Measurements from ENCODE around the gene TCFL5. TPM values are rescaled to one million over a fixed set of nuclear protein-coding genes. Genes with fewer than 3 reads are reported as not detected.

TCFL5 gene
- total RNA-seq, 1 experiment from 2014 or later, result 10.8 TPM

DNA sequence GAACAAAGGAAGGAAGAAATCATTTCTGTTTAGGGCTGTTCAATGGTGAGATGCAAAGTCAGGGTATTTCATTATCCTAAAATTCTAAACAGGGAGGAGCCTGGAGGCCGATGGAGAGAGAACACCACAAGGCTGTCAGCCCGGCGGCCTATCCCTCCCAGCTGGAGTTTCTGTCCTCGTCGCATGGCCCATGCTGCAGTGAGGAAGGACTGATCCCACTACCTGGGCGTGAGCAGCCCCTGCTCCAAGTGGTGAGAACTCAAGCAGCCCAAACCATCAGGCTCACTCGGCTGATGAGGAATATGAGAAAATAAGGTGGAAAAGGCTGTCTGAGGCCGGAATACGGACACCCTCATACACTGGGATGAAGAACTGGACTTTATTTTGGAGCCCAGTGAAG lies 33.9 kb upstream of the TCFL5 start:
- no TSS peak for BruUV-seq (replicated peaks)
- no peak for DNase-seq (ENCODE audit: unreplicated experiment)
- POLR2A ChIA-PET, result interaction anchor here (1.3 kb wide), 1 partner anchor 20 kb away, joined by 6 read pairs; no protein-coding TSS in a partner anchor
- Mint-ChIP-seq H3K9me3 (ENCODE audit: unreplicated experiment) (no peaks in the 10 kb centered on the region), H3K36me3 (ENCODE audit: insufficient read depth, unreplicated experiment) (peaks cover 70% of the 10 kb centered on the region), H3K4me1 (ENCODE audit: insufficient read depth, unreplicated experiment) (no peaks in the 10 kb centered on the region), H3K4me3 (ENCODE audit: unreplicated experiment) (no peak overlapping the region), H3K27ac (ENCODE audit: low read depth, unreplicated experiment) (no peak overlapping the region), H3K27me3 (ENCODE audit: insufficient read depth, unreplicated experiment) (no peaks in the 10 kb centered on the region)
- intact Hi-C loops (cut with micrococcal nuclease), result no loop called here
- CTCF ChIA-PET, result no interaction called here
- TF ChIP-seq, protein P1, sequence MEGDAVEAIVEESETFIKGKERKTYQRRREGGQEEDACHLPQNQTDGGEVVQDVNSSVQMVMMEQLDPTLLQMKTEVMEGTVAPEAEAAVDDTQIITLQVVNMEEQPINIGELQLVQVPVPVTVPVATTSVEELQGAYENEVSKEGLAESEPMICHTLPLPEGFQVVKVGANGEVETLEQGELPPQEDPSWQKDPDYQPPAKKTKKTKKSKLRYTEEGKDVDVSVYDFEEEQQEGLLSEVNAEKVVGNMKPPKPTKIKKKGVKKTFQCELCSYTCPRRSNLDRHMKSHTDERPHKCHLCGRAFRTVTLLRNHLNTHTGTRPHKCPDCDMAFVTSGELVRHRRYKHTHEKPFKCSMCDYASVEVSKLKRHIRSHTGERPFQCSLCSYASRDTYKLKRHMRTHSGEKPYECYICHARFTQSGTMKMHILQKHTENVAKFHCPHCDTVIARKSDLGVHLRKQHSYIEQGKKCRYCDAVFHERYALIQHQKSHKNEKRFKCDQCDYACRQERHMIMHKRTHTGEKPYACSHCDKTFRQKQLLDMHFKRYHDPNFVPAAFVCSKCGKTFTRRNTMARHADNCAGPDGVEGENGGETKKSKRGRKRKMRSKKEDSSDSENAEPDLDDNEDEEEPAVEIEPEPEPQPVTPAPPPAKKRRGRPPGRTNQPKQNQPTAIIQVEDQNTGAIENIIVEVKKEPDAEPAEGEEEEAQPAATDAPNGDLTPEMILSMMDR (IDR thresholded peaks at IDR 0.05; ENCODE audit: unreplicated experiment), result no peak

DNA sequence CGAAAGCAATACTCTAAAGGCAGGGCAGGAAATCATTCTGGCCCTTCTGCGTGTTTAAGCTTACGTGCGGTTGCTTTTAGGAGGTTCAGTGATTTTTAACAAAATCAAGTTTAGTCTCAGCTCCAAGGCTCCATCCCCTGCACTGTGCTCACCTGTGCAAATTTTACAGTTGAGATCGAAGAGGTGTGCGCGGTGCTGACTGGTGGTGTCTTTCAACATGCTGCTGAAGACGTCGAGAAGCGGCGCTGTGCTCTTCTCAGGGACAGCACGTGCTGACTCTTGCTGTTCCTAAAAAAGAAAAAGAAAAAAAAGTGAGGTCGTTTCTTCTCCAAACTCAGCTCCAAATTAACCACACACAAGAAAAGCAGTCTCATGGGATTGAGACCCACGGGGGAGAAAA lies 32.6 kb upstream of the TCFL5 start:
- Mint-ChIP-seq H3K9me3 (ENCODE audit: unreplicated experiment) (no peaks in the 10 kb centered on the region), H3K27ac (ENCODE audit: low read depth, unreplicated experiment) (no peak overlapping the region), H3K4me1 (ENCODE audit: insufficient read depth, unreplicated experiment) (no peaks in the 10 kb centered on the region), H3K27me3 (ENCODE audit: insufficient read depth, unreplicated experiment) (no peaks in the 10 kb centered on the region), H3K36me3 (ENCODE audit: insufficient read depth, unreplicated experiment) (peaks cover 75% of the 10 kb centered on the region), H3K4me3 (ENCODE audit: unreplicated experiment) (no peak overlapping the region)
- intact Hi-C loops (cut with micrococcal nuclease), result no loop called here
- ChIA-PET POLR2A (interaction anchor here (1.1 to 1.3 kb wide), 2 partner anchors 21 to 32 kb away, joined by 3 to 6 read pairs; no protein-coding TSS in a partner anchor), CTCF (interaction anchor here (0.7 to 2.8 kb wide), 5 partner anchors 10 to 115 kb away, joined by 4 to 14 read pairs (median 4); no protein-coding TSS in a partner anchor)
- TF ChIP-seq, protein P1 (IDR thresholded peaks at IDR 0.05; ENCODE audit: unreplicated experiment), result no peak
- DNase-seq (ENCODE audit: unreplicated experiment), result no peak
- BruUV-seq (replicated peaks), result no TSS peak

DNA sequence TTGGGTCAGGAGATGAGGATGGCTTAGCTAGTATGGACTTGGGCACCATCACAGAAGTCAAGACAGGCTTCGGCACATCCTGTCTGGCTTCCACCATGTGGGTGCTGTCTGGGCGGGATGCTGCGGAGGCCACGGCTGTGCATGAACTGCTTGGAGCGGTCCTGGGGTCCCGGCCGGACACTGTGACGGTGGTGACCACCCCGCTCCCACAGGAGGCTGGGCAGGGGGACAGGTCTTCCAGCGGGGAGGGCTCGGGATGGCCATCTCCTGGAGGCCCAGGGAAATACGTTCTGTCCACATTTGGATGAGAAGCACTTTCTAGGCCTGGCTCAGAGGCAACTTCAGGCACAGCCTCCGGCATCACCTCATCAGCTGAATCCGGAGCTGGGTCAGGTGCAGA lies 32.1 kb upstream of the TCFL5 start:
- Mint-ChIP-seq H3K4me1 (ENCODE audit: insufficient read depth, unreplicated experiment) (no peaks in the 10 kb centered on the region), H3K36me3 (ENCODE audit: insufficient read depth, unreplicated experiment) (peaks cover 74% of the 10 kb centered on the region), H3K27ac (ENCODE audit: low read depth, unreplicated experiment) (no peak overlapping the region), H3K4me3 (ENCODE audit: unreplicated experiment) (no peak overlapping the region), H3K27me3 (ENCODE audit: insufficient read depth, unreplicated experiment) (no peaks in the 10 kb centered on the region), H3K9me3 (ENCODE audit: unreplicated experiment) (no peaks in the 10 kb centered on the region)
- POLR2A ChIA-PET, result interaction anchor here (0.9 to 1.1 kb wide), 2 partner anchors 31 to 71 kb away, joined by 3 read pairs; no protein-coding TSS in a partner anchor
- no TSS peak for BruUV-seq (replicated peaks)
- no peak for DNase-seq (ENCODE audit: unreplicated experiment)
- intact Hi-C loops (cut with micrococcal nuclease), result no loop called here
- CTCF ChIA-PET, result interaction anchor here (0.6 to 2.8 kb wide), 6 partner anchors 16 to 116 kb away, joined by 3 to 14 read pairs (median 4); no protein-coding TSS in a partner anchor
- TF ChIP-seq, protein P1 (IDR thresholded peaks at IDR 0.05; ENCODE audit: unreplicated experiment), result peak; percentile 16

DNA sequence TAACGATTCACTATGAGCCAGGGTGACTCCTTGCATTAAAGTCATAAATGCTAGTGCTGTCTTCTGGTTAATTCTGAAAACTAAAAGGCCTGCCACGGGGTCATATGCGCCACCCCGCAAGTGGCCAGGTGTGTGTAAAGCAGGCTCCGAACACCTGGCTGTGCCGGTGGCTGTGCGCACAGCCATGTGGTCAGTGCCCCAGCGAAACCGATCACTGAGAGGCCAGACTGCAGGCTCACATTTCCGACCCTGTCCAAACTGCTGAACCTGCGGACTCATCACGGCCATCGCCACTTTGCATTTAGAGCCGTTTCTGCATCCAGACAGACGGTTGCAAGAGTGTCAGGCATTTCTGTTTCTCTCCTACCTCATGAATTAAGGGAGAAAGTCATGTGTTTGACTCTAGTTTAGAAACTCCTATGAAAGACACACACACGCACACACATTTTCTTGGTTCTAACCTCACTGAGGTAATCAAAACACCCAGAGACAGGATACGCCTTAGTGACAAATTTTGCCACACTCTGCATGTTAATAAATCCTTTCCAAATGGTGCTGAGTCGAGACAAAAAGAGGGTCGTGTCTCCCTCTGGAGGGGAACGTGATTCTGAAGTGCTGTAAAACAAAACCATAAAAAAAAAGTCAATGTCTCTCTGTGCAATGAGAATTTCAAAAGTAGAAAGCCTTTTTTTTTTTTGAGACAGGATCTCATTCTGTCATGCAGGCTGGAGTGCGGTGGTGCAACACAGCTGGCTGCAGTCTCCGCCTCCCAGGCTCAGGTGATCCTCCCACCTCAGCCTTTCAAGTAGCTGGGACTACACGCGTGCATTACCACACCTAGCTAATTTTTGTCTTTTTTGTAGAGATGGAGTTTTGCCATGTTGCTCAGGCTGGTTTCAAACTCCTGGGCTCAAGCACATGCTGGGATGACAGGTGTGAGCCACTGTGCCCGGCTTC lies 31.0 kb upstream of the TCFL5 start:
- ChIA-PET CTCF (interaction anchor here (0.6 to 5.9 kb wide), 8 partner anchors 8 to 117 kb away, joined by 3 to 53 read pairs (median 4); no protein-coding TSS in a partner anchor), POLR2A (interaction anchor here (0.6 to 2.8 kb wide), 3 partner anchors 11 to 70 kb away, joined by 3 to 11 read pairs (median 5); no protein-coding TSS in a partner anchor)
- intact Hi-C loops (cut with micrococcal nuclease), result no loop called here
- H3K27me3 Mint-ChIP-seq (ENCODE audit: insufficient read depth, unreplicated experiment), result no peaks in the 10 kb centered on the region
- BruUV-seq (replicated peaks), result no TSS peak
- TF ChIP-seq, protein P1 (IDR thresholded peaks at IDR 0.05; ENCODE audit: unreplicated experiment), result no peak
- no peaks in the 10 kb centered on the region for H3K9me3 Mint-ChIP-seq (ENCODE audit: unreplicated experiment)
- no peak for DNase-seq (ENCODE audit: unreplicated experiment)
- peaks cover 85% of the 10 kb centered on the region for H3K36me3 Mint-ChIP-seq (ENCODE audit: insufficient read depth, unreplicated experiment)
- H3K27ac Mint-ChIP-seq (ENCODE audit: low read depth, unreplicated experiment), result no peak overlapping the region
- H3K4me1 Mint-ChIP-seq (ENCODE audit: insufficient read depth, unreplicated experiment), result no peaks in the 10 kb centered on the region
- H3K4me3 Mint-ChIP-seq (ENCODE audit: unreplicated experiment), result no peak overlapping the region

Measured in MCF 10A (cell line).